IPS-18c (cell line): ENCODE data around the gene ATF7.
"Not testable (repeated sequence)": the region's sequence is repeated elsewhere in the genome, so short reads cannot be mapped to it uniquely, and the experiment has no call there.

Experiments
- H3K4me3 ChIP-seq: 2 replicates; pipeline ENCODE4 v1.7.0; 2013; ENCODE audit warnings: low read depth, mild to moderate bottlenecking, low read length, moderate library complexity; ENCODE audit not compliant: insufficient read depth
- H3K9me3 ChIP-seq: one replicate; pipeline ENCODE4 v1.6.1; 2013; ENCODE audit warnings: mild to moderate bottlenecking, low read length, moderate library complexity; ENCODE audit not compliant: control insufficient read depth, insufficient read depth

Gene ATF7

DNA sequence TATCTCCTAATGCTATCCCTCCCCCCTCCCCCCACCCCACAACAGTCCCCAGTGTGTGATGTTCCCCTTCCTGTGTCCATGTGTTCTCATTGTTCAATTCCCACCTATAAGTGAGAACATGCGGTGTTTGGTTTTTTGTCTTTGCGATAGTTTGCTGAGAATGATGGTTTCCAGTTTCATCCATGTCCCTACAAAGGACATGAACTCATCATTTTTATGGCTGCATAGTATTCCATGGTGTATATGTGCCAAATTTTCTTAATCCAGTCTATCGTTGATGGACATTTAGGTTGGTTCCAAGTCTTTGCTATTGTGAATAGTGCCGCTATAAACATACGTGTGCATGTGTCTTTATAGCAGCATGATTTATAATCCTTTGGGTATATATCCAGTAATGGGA is 19.5 kb downstream of the ATF7 start:
- not testable (repeated sequence) for H3K9me3 ChIP-seq

DNA sequence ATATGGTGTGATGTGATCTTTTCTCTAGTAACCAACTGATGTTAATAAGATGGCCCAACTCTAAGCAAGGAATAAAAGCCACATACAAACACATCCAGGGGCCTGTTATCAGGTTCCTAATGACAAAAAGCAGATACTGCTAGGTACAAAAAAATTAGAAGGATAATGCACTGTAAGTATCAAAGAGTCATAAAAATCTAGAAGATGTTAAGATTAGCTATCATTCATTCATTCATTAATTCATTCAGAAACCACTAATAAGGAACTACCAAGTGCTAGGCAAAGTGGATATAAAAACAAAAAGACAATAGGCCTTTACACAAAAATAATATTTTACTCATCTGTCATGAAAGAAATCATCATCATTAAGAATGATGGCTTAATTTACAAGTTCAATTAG is 21.6 kb downstream of the ATF7 start:
- no peaks in the 10 kb centered on the region for H3K9me3 ChIP-seq
- H3K4me3 ChIP-seq, result no peak overlapping the region

More for the DNA sequence above, 19.5 kb downstream of the ATF7 start:
- H3K4me3 ChIP-seq, result not testable (repeated sequence)

DNA sequence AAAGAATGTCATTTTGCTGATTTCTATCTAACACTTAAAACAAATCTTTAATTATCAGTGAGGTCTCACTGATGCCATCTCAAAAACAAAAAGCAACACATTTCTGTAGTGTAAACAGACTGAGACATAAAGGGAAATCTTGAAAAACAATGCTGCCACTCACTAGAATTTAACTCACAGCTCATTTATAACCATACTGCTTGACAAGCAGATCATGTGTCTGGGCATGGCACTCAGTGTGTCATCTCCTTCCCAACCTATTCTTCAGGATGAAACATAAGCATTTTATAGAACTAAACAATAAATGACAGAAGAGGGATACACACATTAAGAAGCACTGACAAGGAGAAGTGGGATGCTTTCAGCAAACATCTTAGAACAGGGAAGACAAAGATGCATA is 22.4 kb downstream of the ATF7 start:
- Histone ChIP-seq H3K4me3 (no peak overlapping the region), H3K9me3 (no peaks in the 10 kb centered on the region)

DNA sequence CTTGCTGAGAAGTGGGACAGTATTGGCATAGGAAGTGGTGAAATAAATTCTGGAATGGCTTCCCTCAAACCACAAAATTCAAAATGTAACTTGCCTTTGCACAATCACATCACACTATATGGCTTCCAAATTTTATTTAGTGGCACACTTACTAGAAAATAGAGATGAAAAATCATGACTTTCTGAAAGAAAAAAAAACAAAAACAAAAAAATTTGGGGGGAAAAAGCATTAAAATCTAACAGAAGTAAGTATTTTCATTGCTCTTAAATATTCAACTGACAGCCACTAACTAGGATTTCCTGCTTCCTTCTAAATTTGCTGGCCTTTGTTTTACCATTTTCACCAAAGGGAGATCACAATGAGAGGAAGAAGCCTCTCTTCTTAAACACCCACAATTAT is 23.0 kb downstream of the ATF7 start:
- Histone ChIP-seq H3K4me3 (no peak overlapping the region), H3K9me3 (no peaks in the 10 kb centered on the region)

DNA sequence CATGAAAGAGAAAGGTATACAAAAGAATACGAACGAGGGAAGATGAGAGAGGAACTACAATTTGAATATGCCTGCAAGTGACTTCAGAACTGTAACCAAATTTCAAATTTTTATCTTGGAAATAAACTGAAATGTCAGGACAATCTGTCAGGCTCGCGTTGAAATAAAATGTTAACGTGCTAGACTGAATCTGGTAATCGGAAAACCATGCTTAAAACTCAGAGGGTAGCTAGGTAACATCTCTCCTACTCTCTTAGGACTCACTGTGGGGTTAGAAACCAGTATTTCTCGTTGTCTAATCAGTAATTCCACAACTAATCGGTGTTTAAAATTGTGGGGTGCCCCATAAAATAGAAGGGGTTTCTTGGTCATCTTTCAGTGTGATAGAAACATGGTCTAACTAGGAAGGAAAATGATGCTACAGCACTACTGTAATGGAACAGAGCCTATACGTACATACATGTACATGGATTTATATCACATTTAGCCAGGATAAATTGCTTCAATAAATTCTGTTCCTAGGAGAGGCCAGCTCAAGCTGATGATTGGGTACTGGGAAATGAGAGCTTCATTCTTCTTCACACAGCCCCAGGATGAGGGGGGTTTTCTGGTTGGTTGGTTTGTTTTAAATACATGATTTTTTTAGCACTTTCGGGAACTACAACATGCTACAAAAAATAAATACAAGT is 23.9 kb downstream of the ATF7 start:
- Histone ChIP-seq H3K4me3 (no peak overlapping the region), H3K9me3 (no peaks in the 10 kb centered on the region)

DNA sequence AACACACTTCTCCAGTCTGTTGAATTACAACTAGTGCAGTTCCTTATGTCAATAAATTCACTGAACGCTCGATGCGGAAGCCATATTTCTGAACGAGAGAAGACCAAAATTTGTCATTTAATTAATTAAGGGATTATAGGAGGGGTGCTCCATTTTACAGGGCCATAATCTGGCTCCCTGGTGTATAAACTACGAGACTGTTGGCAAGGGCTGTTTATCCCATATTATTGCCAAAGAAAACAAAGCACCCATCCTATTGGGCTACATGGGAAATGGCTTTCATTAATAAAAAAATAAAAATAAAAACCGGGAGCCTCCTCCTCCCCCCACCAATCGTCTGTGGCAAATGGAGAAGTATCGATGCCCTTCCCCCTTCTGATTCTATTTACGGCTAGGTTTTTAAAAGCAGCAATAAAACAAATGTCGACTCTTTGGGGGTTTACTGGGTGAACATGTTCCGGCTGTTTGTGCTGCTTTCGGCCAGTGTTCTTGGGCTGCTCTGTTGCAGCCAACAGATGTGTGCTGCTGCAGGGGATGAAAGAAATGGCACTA is 24.8 kb downstream of the ATF7 start:
- Histone ChIP-seq H3K4me3 (no peak overlapping the region), H3K9me3 (no peaks in the 10 kb centered on the region)

DNA sequence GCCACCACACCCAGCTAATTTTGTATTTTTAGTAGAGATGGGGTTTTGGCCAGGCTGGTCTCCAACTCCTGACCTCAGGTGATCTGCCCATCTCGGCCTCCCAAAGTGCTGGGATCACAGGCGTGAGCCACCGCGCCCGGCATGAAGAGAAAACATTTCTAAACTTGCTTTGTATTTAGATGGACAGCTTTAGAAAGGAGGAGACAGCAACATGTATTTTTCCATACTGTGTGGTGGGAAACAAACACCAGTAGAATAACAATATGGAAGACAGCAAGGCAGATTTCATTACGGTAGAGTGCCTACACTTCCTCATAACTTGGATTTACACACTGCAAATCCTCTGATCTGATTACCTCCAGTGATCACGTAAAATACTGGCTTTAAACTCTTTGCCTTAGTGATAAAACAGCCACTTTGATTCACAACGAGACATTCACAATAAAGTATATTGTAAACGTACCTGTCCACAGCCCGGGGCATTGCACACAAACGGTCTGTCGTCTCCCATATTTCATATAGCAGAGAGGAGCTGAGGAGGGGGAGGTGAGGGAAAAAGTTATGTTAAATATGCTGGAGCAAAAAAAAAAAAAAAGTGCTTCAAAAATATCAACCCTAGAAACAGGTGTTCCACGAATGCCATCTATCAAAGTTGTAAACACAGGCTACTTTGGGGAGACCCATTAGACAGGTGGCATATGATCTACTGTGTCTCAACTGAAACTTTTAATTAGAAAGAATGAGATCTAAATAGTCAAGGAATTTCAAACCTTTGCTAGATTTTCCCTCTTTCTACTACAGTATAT is 25.5 kb downstream of the ATF7 start:
- Histone ChIP-seq H3K4me3 (no peak overlapping the region), H3K9me3 (no peaks in the 10 kb centered on the region)

DNA sequence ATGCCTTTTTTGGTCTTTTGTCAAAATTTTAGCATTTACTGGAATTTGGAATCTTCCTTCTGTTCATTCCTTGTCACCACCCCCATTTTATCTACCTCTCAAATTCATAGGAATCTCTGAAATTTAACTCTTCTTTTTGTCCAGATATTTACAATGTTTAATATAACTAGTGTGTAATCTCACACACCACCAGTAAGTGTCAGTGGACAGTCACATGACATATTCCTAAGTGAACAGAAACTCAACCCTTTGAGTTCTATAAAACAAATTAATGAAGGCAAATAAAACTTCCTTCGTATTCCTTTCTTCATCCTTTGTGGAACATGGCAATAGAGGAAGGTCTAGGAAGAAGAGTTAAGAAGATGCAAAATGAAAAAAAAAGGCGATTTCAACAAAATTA is 26.6 kb downstream of the ATF7 start:
- Histone ChIP-seq H3K4me3 (no peak overlapping the region), H3K9me3 (no peaks in the 10 kb centered on the region)

DNA sequence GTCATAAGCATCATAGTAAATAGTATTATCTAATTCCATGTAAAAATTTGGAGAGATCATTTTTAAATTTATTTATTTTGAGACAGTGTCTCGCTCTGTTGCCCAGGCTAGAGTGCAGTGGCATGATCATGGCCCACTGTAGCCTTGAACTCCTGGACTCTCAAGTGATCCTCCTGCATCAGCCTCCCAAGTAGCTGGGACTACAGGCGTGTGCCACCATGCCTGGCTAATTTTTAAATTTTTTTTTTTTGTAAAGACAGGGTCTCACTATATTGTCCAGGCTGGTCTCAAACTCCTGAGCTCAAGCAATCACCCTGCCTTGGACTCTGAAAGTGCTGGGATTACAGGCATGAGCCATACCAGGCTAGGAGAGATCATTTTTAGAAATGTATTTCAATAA is 27.2 kb downstream of the ATF7 start:
- H3K4me3 ChIP-seq, H3K9me3 ChIP-seq: not testable (repeated sequence)

DNA sequence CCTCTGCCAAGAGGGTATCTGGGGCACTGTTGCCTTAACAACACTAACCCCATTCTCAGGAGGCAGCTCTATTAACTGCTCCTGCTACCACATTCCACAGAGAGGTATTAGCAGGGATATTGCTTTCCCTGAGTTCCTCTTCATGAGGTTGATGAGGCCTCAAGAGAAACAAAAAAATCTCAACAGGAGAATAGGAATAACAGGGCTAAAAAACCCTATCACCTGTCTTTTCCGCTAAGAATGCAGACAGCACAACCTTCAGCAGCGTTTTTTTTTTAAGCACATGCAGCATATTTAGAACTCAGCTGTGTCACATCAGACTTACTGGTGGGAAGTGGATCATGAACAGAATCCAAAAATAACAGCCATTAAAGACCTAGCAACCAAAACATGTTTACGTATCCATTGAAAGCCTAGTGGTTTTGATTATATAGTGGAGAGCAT is 29.2 kb downstream of the ATF7 start:
- Histone ChIP-seq H3K4me3 (no peak overlapping the region), H3K9me3 (no peaks in the 10 kb centered on the region)

DNA sequence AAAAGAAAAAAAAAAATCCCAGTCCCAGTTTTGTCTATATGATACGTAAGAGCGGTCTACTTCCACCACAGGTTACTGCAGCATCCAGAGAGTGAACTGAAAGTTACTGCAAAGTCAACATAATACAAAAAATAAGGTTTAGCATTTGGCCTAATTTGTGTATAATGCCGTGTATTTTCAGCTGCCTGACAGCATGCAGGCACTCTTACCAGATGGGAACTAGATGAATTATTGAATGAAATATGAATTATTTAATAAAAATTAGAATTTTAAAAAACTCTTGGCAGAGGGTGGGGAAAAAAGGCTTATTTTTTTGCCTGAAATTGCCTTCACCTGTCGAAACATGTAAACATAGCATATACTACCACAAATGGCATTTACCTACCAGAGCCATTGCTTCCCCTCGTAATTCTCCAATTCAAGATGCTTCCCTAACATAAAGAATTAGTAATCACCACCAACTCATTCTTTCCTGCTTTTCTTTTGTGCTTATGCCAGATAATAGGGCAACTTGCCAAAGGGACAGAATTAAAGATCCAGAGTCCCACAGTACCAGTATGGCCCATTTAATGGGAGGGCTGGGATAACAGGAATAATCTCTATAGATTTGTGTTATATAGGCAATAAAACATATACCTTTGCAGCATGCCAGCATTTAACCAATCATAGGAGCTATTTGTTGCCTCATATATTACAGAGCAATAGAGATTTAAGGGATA is 31.1 kb downstream of the ATF7 start:
- no peaks in the 10 kb centered on the region for H3K9me3 ChIP-seq

DNA sequence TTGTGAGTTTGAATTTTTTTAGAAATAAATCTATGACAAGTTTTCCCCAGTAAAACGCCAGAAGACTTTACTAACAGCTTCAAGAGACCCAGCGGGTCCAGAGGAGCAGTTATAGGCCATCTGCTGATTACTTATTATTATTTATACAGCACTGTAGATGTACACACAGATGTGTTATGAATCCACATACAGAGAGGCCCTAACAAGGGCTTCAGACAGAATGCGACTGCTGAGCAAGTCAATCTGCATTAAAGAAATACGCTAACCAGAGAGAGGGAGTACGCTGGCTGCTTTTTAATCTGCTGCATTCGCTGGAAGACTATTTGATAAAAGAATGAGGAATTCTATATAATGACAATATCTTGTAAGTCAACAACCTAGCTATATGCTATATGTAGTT is 32.5 kb downstream of the ATF7 start:
- Histone ChIP-seq H3K4me3 (no peak overlapping the region), H3K9me3 (no peaks in the 10 kb centered on the region)

More for the DNA sequence above, 31.1 kb downstream of the ATF7 start:
- H3K4me3 ChIP-seq, result no peak overlapping the region

DNA sequence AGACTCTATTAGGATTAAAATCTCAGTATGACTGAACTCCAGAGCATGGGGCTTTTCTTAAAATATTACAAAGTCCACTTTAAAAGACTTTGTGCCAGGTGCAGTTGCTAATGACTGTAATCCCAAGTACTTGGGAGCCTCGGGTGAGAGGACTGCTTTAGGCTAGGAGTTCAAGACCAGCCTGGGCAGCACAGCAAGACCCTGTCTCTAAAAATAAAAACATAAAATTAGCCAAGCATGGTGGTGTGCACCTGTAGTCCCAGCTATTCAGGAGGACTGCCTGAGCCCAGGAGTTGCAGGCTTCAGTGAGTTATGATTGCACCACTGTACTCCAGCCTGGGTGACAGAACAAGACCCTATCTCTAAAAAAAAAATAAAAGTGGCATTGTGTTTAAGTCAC is 33.2 kb downstream of the ATF7 start:
- Histone ChIP-seq H3K4me3 (no peak overlapping the region), H3K9me3 (no peaks in the 10 kb centered on the region)

DNA sequence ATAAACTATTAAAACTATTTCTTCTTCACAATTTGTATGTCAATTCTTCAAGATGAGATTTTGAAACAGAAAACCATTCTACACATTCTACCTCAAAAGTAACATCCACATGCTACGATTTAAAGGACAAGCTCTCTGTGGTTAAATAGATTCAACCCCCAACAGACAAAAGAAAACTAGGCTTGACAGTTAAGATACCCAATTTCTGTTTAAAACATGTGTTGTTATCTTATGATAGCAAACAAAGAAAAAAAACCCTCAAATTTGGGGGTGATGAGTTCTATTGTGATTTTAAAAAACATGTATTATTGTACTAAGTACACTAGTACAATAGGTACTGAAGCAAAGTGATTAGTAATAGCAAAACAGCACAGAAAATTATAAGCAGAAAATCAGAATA is 33.8 kb downstream of the ATF7 start:
- Histone ChIP-seq H3K4me3 (no peak overlapping the region), H3K9me3 (no peaks in the 10 kb centered on the region)

DNA sequence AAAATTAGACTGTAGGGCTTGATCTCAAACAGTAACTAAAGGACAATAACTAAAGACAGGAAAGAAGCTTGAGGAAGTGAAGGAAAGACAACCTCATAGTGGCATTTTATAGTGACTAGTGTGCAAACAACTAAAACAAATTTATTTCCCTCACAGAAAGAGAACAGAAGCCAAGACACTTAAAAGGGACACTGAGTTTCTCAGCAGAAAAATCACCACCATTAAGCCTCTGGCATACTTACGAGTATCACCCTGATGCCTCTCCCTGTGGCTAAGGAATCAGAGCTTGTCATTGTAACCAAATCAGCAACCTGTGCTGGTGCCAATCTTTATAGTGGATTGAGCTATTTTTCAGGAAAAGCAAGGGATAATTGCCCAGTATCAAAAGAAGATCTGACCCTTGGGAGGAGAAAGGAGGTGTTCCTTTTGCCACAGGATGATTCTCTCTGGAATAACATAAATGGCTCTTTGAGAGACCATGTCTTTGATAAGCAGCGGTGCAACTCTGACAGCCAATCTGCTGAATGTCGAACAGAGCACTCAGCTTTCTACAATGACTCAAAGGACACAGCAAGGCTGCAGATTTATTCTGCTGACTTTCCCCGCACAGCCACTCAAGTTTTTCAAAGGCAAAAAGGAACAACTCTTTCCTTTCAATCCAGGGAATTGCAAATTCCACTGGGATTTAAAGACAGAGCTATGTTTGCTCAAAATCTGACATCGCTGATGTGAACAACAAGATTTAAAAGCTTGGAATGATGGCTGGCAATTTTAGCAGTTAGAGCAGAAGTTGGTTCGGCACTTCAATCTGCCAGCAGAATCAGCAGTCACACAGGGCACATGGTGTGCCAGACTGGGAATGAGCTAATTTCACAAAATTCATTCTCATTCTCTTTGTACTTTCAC is 34.6 kb downstream of the ATF7 start:
- Histone ChIP-seq H3K9me3 (no peaks in the 10 kb centered on the region), H3K4me3 (no peak overlapping the region)

DNA sequence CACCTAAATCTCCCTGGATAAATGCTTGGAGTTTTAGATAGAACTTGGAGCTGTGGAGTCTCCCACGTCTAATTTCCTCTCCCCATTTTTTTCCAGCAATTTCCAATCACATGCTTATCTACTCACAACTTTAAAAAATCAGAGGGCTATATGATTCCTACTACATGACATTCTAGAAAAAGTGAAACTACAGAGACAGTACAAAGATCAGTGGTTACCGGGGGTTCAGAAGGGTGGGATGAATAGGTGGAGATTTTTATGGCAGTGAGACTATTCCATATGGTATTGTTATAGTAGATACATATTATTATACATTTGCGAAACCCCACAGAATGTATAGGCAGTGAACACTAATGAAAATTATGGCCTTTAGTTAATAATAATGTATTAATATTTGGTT is 35.5 kb downstream of the ATF7 start:
- no peak overlapping the region for H3K4me3 ChIP-seq
- no peaks in the 10 kb centered on the region for H3K9me3 ChIP-seq

DNA sequence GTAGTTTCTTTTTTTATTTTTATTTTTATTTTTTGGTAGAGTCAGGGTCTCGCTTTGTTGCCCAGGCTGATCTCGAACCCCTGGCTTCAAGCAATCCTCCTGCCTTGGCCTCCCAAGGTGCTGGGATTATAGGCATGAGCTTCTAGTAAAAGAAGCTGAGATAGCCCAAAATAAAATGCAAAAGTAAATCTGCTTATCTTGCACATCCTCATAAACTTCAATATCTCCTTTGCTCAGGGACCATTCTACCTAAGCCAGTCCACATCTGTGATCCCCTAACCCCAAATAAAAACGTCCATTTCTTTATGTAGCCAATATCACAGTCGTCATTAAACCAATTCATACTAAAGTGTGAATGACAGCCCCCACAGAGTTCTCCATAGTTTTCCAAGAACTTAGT is 36.3 kb downstream of the ATF7 start:
- no peaks in the 10 kb centered on the region for H3K9me3 ChIP-seq
- no peak overlapping the region for H3K4me3 ChIP-seq
